OCI-LY3 (cell line): ENCODE data around the gene CSF2.

ENCODE experiments used
- H2AFZ ChIP-seq: fragments of 200-600, 300-600 bp; shearing (Covaris generic); 2 replicates; pipeline ENCODE4 v1.6.0; 2014; ENCODE audit warnings: antibody characterized with exemption, low read depth, low read length
- H3K27ac ChIP-seq: fragments of 200-600, 300-600 bp; sonication (generic); 2 replicates; pipeline ENCODE4 v1.5.1; 2014; ENCODE audit warnings: mild to moderate bottlenecking, low read length, moderate library complexity, mixed read lengths
- H3K27me3 ChIP-seq: fragments of 200-600, 300-600 bp; sonication (generic); 2 replicates; pipeline ENCODE4 v1.6.1; 2014; ENCODE audit warnings: low read depth, low read length, mixed read lengths
- H3K36me3 ChIP-seq: fragments of 200-600, 300-600 bp; sonication (generic); replicated peaks from 2 replicates; pipeline ENCODE3; 2014; ENCODE audit warnings: low read depth, low read length, mixed read lengths
- H3K4me1 ChIP-seq: fragments of 300-600, 200-600 bp; sonication (generic); 2 replicates; pipeline ENCODE4 v1.6.1; 2014; ENCODE audit warnings: low read length, mixed read lengths
- H3K4me2 ChIP-seq: fragments of 200-600, 300-600 bp; sonication (generic); 2 replicates; pipeline ENCODE4 v1.6.1; 2014; ENCODE audit warnings: low read length, mixed read lengths
- H3K4me3 ChIP-seq: fragments of 300-600, 200-600 bp; sonication (generic); 2 replicates; pipeline ENCODE4 v1.5.1; 2014; ENCODE audit warnings: antibody characterized with exemption, mild to moderate bottlenecking, low read length, moderate library complexity
- H3K79me2 ChIP-seq: fragments of 300-600, 200-600 bp; shearing (Covaris generic); 2 replicates; pipeline ENCODE4 v1.6.1; 2014; ENCODE audit warnings: mild to moderate bottlenecking, low read length, mixed read lengths
- H3K9ac ChIP-seq: fragments of 300-600, 200-600 bp; shearing (Covaris generic); 2 replicates; pipeline ENCODE4 v1.6.0; 2014; ENCODE audit warnings: mild to moderate bottlenecking, low read length, moderate library complexity
- H3K9me3 ChIP-seq: fragments of 200-600, 300-600 bp; shearing (Covaris generic); 2 replicates; pipeline ENCODE4 v1.6.1; 2014; ENCODE audit warnings: low read length, mixed read lengths; ENCODE audit not compliant: insufficient read depth
- H4K20me1 ChIP-seq: fragments of 200-600, 300-600 bp; sonication (generic); 2 replicates; pipeline ENCODE4 v1.6.1; 2016; ENCODE audit warnings: low read length, mixed read lengths; ENCODE audit not compliant: insufficient read depth
- EZH2phosphoT487 ChIP-seq: fragments of 200-600 bp; shearing (Covaris generic); IDR thresholded peaks from 2 replicates; pipeline ENCODE4 v1.6.1; 2018; ENCODE audit warnings: antibody characterized with exemption, mixed run types, low read depth
- TF ChIP-seq, protein P1 (sequence below): fragments of 200-600, 300-600 bp; sonication (generic); IDR thresholded peaks from 2 replicates; pipeline ENCODE4 v1.5.1; 2014; ENCODE audit warnings: antibody characterized with exemption, low read length, low read depth

CSF2 gene

DNA sequence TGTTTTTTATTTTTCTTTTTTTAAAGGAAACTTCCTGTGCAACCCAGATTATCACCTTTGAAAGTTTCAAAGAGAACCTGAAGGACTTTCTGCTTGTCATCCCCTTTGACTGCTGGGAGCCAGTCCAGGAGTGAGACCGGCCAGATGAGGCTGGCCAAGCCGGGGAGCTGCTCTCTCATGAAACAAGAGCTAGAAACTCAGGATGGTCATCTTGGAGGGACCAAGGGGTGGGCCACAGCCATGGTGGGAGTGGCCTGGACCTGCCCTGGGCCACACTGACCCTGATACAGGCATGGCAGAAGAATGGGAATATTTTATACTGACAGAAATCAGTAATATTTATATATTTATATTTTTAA lies 2.1 kb downstream of the CSF2 start:
- Histone ChIP-seq H3K27ac (no peak overlapping the region), H4K20me1 (no peaks in the 10 kb centered on the region), H2AFZ (no peak overlapping the region), H3K36me3 (no peaks in the 10 kb centered on the region), H3K4me1 (no peaks in the 10 kb centered on the region), H3K4me3 (no peak overlapping the region), H3K9me3 (no peaks in the 10 kb centered on the region), H3K4me2 (no peak overlapping the region), H3K27me3 (no peaks in the 10 kb centered on the region), H3K9ac (no peak overlapping the region), H3K79me2 (no peaks in the 10 kb centered on the region)
- TF ChIP-seq EZH2phosphoT487: no peak
- TF ChIP-seq, protein P1, sequence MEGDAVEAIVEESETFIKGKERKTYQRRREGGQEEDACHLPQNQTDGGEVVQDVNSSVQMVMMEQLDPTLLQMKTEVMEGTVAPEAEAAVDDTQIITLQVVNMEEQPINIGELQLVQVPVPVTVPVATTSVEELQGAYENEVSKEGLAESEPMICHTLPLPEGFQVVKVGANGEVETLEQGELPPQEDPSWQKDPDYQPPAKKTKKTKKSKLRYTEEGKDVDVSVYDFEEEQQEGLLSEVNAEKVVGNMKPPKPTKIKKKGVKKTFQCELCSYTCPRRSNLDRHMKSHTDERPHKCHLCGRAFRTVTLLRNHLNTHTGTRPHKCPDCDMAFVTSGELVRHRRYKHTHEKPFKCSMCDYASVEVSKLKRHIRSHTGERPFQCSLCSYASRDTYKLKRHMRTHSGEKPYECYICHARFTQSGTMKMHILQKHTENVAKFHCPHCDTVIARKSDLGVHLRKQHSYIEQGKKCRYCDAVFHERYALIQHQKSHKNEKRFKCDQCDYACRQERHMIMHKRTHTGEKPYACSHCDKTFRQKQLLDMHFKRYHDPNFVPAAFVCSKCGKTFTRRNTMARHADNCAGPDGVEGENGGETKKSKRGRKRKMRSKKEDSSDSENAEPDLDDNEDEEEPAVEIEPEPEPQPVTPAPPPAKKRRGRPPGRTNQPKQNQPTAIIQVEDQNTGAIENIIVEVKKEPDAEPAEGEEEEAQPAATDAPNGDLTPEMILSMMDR: no peak

DNA sequence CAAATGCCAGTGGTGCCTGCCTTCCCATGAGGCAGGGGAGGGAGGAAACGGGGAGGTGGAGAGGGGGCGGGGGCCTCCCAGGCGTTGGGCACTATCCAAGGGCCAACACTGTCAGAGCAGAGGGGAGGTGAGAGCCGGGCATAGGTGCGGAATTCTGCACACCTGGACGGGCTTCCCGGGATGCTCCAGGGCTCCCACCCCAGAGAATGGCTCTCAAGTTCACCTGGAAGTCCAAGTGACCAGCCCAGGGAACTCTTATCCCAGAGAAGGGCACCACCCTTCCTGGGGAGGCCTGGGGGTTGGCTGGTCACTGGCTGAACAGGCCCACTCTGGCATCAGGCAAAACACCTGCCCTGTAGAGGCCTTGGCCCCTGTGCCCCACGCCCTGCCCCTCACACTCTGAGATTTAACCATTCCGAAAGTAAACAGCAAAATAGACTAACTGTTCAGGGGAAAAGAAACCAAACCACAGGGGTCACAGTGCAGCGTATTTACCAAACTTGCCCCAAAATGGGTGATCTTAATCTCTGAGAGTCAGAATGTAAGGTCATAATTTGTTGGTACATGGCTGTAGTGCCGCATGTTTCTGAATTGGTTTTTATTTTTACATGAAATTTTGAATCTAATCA lies 2.7 kb downstream of the CSF2 start:
- Histone ChIP-seq H3K4me1 (no peaks in the 10 kb centered on the region), H3K4me3 (no peak overlapping the region), H3K36me3 (no peaks in the 10 kb centered on the region), H3K4me2 (no peak overlapping the region), H3K9me3 (no peaks in the 10 kb centered on the region), H3K27me3 (no peaks in the 10 kb centered on the region), H3K79me2 (no peaks in the 10 kb centered on the region), H4K20me1 (no peaks in the 10 kb centered on the region), H3K27ac (no peak overlapping the region), H3K9ac (no peak overlapping the region), H2AFZ (no peak overlapping the region)
- TF ChIP-seq EZH2phosphoT487: no peak
- TF ChIP-seq, protein P1: no peak

GRCh38 chr5:132076983-132077382 lies 3.4 kb downstream of the CSF2 start:
- Histone ChIP-seq H4K20me1 (no peaks in the 10 kb centered on the region), H3K4me1 (no peaks in the 10 kb centered on the region), H3K9ac (no peak overlapping the region), H3K4me2 (no peak overlapping the region), H3K27ac (no peak overlapping the region), H3K4me3 (no peak overlapping the region), H3K9me3 (no peaks in the 10 kb centered on the region), H3K79me2 (no peaks in the 10 kb centered on the region), H3K27me3 (no peaks in the 10 kb centered on the region), H3K36me3 (no peaks in the 10 kb centered on the region), H2AFZ (no peak overlapping the region)
- TF ChIP-seq, protein P1: no peak
- TF ChIP-seq EZH2phosphoT487: no peak

DNA sequence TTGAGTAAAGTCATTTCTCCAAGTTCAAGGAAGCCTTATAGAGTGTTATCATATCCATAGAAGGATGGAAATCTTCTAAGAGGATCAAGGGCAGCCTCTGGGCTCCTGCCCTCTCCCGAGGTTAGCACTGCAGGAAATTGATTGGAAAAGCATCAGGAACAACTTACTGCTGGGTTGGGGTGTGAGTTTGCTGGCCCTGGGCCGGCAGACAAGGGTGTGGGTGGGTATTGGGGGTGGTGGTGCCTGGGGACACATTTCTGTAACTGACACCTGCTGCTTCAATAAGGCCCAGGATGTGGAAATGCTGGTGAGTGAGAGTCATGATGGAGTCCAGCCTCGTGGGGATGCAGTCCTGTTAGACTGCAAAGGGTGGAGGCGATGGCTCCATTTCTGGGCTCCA lies 5.5 kb downstream of the CSF2 start:
- no peaks in the 10 kb centered on the region for H3K9me3 ChIP-seq
- no peaks in the 10 kb centered on the region for H3K36me3 ChIP-seq
- H2AFZ ChIP-seq: no peak overlapping the region
- no peaks in the 10 kb centered on the region for H3K27me3 ChIP-seq
- no peak overlapping the region for H3K27ac ChIP-seq
- peaks cover 7% of the 10 kb centered on the region; the same call in 1 of the 2 replicates for H3K4me1 ChIP-seq
- H4K20me1 ChIP-seq: no peaks in the 10 kb centered on the region
- no peaks in the 10 kb centered on the region for H3K79me2 ChIP-seq
- TF ChIP-seq, protein P1: no peak
- no peak for TF ChIP-seq EZH2phosphoT487
- H3K4me2 ChIP-seq: no peak overlapping the region
- no peak overlapping the region for H3K9ac ChIP-seq
- H3K4me3 ChIP-seq: no peak overlapping the region
